Stomach (tissue), 9 donors: Measurements from ENCODE around the gene MTX1. TPM values are rescaled to one million over a fixed set of nuclear protein-coding genes. Genes with fewer than 3 reads are reported as not detected.
A peak's percentile ranks its signal among the peaks of the same experiment; 100 is the strongest.

Experiments used
- DNase-seq, 2 donors: peaks; one replicate each; pipeline versions ENCODE4 v3.0.0 to v3.0.0-alpha.2; 2013 to 2019
- H3K27ac ChIP-seq, 5 donors: fragments of 200-600 bp in 4 of 5; sonication (generic) in 4 of 5; one replicate each; pipeline ENCODE4 v1.5.1; 2013 to 2019; ENCODE audit warnings: mild to moderate bottlenecking in 1 of 5, moderate library complexity in 1 of 5
- H3K27me3 ChIP-seq, 3 donors: fragments of 200-600 bp; sonication (generic); one replicate each; pipeline ENCODE4 v1.5.1; 2017 to 2019; ENCODE audit warnings: mixed run types in 1 of 3
- H3K36me3 ChIP-seq, 4 donors: fragments of 200-600 bp; sonication (generic); 1 replicate in 3 of 4; 2 replicates in 1 of 4; pipeline ENCODE4 v1.5.1; 2016 to 2019
- H3K4me1 ChIP-seq, 4 donors: fragments of 200-600 bp; sonication (generic); one replicate each; pipeline ENCODE4 v1.5.1; 2016 to 2019
- H3K4me3 ChIP-seq, 4 donors: fragments of 200-600 bp; sonication (generic) in 3 of 4; one replicate each; pipeline ENCODE4 v1.5.1; 2016 to 2019; ENCODE audit warnings: mild to moderate bottlenecking in 1 of 4
- H3K9me3 ChIP-seq, 4 donors: fragments of 200-600 bp; sonication (generic); one replicate each; pipeline ENCODE4 v1.5.1; 2016 to 2019
- EP300 ChIP-seq: sonication (generic); formaldehyde crosslinking; IDR thresholded peaks from one replicate; pipeline ENCODE4 v1.6.1; 2017; ENCODE audit warnings: antibody characterized with exemption
- POLR2A ChIP-seq, 4 donors: fragments of 450-650 bp; IDR thresholded peaks; one replicate each; pipeline ENCODE4 v1.6.1; 2016; ENCODE audit warnings: antibody characterized with exemption in 4 of 4, control low read depth in 2 of 4, mild to moderate bottlenecking in 1 of 4, moderate library complexity in 1 of 4
- POLR2AphosphoS5 ChIP-seq, 3 donors: sonication (generic); formaldehyde crosslinking; IDR thresholded peaks; one replicate each; pipeline ENCODE4 v1.6.1; 2016; ENCODE audit warnings: antibody characterized with exemption in 3 of 3
- WGBS, 5 donors: extraction: QIAGEN DNeasy Blood & Tissue Kit in 3 of 5; methylation state at CpG; one replicate each; pipeline versions ENCODE4 v1.1.5 to v1.1.7; 2013 to 2018; 5-methylcytosine and 5-hydroxymethylcytosine counted together
- intact Hi-C: fragments of 100-400 bp; cut with DNase I; formaldehyde crosslinking; loops from one replicate; pipeline ENCODE4 v1.15.1; 2023; ENCODE audit warnings: low total_unique reads
- polyA plus RNA-seq, 3 donors: library from polyadenylated mRNA; stranded (reverse); fragments of 200-250 nt; gene quantifications; one replicate each; pipeline ENCODE4 v1.2.3, GENCODE V29; 2013
- total RNA-seq, 5 donors: library from RNA; depleted of rRNA; stranded (reverse); fragments of >200 nt; gene quantifications; one replicate each; pipeline versions ENCODE4 v1.1.0 to v1.2.3, GENCODE V29; 2014 to 2016
- TF ChIP-seq, protein P1 (sequence below), 7 experiments: fragments of 450-650 bp in 4 of 7; fragments of 200-600 bp in 3 of 7; sonication (generic) in 3 of 7; IDR thresholded peaks; one replicate each; pipeline ENCODE4 v1.5.1; 2016 to 2019; ENCODE audit warnings: antibody characterized with exemption in 7 of 7, control low read depth in 2 of 7, mild to moderate bottlenecking in 1 of 7
- donor health status: healthy with polysubstance abuse.
- donor health status: Bipolar disorder and iron deficiency.
- donor health status: healthy.

Gene MTX1
- total and polyA plus RNA-seq, 8 donors = 1.2 to 71.1 (median 36.9) TPM

GRCh38 chr1:155202731-155203515 is 5.6 kb upstream of the MTX1 start:
- Histone ChIP-seq H3K9me3 (no peaks in the 10 kb centered on the region), H3K4me1 (peaks cover 13 to 22% (median 17%) of the 10 kb centered on the region in 4 donors), H3K27ac (no peak overlapping the region), H3K27me3 (no peaks in the 10 kb centered on the region), H3K36me3 (peaks cover 3 to 36% (median 28%) of the 10 kb centered on the region in 4 donors), H3K4me3 (no peak overlapping the region)
- DNase-seq = no peak
- intact Hi-C loops = no loop called here
- TF ChIP-seq EP300 = no peak
- TF ChIP-seq POLR2AphosphoS5 (IDR thresholded peaks at IDR 0.05) = no peak
- TF ChIP-seq, protein P1, sequence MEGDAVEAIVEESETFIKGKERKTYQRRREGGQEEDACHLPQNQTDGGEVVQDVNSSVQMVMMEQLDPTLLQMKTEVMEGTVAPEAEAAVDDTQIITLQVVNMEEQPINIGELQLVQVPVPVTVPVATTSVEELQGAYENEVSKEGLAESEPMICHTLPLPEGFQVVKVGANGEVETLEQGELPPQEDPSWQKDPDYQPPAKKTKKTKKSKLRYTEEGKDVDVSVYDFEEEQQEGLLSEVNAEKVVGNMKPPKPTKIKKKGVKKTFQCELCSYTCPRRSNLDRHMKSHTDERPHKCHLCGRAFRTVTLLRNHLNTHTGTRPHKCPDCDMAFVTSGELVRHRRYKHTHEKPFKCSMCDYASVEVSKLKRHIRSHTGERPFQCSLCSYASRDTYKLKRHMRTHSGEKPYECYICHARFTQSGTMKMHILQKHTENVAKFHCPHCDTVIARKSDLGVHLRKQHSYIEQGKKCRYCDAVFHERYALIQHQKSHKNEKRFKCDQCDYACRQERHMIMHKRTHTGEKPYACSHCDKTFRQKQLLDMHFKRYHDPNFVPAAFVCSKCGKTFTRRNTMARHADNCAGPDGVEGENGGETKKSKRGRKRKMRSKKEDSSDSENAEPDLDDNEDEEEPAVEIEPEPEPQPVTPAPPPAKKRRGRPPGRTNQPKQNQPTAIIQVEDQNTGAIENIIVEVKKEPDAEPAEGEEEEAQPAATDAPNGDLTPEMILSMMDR (IDR thresholded peaks at IDR 0.05) = no peak
- no peak for TF ChIP-seq POLR2A (IDR thresholded peaks at IDR 0.05)
- 84 to 96% (median 91%) methylated on average over 11 to 19 of the region's 19 CpGs for WGBS, 5 donors

GRCh38 chr1:155205035-155205434 is 3.5 kb upstream of the MTX1 start:
- intact Hi-C loops = no loop called here
- 88 to 93% (median 92%) methylated on average over 12 to 14 of the region's 14 CpGs for WGBS, 5 donors
- Histone ChIP-seq H3K36me3 (peaks cover 0 to 18% (median 14%) of the 10 kb centered on the region in 4 donors), H3K27ac (no peak overlapping the region), H3K4me3 (no peak overlapping the region), H3K27me3 (no peaks in the 10 kb centered on the region), H3K4me1 (peaks cover 26 to 35% (median 34%) of the 10 kb centered on the region in 4 donors), H3K9me3 (no peaks in the 10 kb centered on the region)
- no peak for DNase-seq
- TF ChIP-seq EP300 (no peak), POLR2AphosphoS5 (IDR thresholded peaks at IDR 0.05) (no peak), POLR2A (IDR thresholded peaks at IDR 0.05) (no peak)
- TF ChIP-seq, protein P1 (IDR thresholded peaks at IDR 0.05) = no peak

- no peak for DNase-seq
- Histone ChIP-seq H3K4me1 (peaks cover 26 to 42% (median 36%) of the 10 kb centered on the region in 4 donors), H3K9me3 (no peaks in the 10 kb centered on the region), H3K27ac (peak overlapping the region in 2 of 5 donors; percentile 98 to 99), H3K27me3 (no peaks in the 10 kb centered on the region), H3K4me3 (no peak overlapping the region), H3K36me3 (peaks cover 0 to 11% (median 7%) of the 10 kb centered on the region in 4 donors)
- 63 to 70% (median 68%) methylated on average over 9 of the region's 9 CpGs for WGBS, 5 donors
- intact Hi-C loops = no loop called here
- TF ChIP-seq EP300 = no peak
- TF ChIP-seq, protein P1 (IDR thresholded peaks at IDR 0.05) = no peak
- no peak for TF ChIP-seq POLR2AphosphoS5 (IDR thresholded peaks at IDR 0.05)
- no peak for TF ChIP-seq POLR2A (IDR thresholded peaks at IDR 0.05)
Observed at GRCh38 chr1:155205969-155206593, 2.4 kb upstream of the MTX1 start.

- WGBS, 5 donors = 19 to 27% (median 24%) methylated on average over 13 of the region's 13 CpGs
- Histone ChIP-seq H3K27me3 (no peaks in the 10 kb centered on the region), H3K36me3 (peaks cover 0 to 16% (median 12%) of the 10 kb centered on the region in 4 donors), H3K27ac (peak overlapping the region; percentile 98 to 100 (median 99)), H3K4me1 (peaks cover 26 to 42% (median 36%) of the 10 kb centered on the region in 4 donors), H3K4me3 (peak overlapping the region; percentile 77 to 94 (median 86)), H3K9me3 (no peaks in the 10 kb centered on the region)
- TF ChIP-seq POLR2A (IDR thresholded peaks at IDR 0.05) = no peak
- TF ChIP-seq, protein P1 (IDR thresholded peaks at IDR 0.05) = peak in 5 of 7 experiments; percentile 76 to 95 (median 84)
- peak in 2 of 3 donors; percentile 41 to 54 for TF ChIP-seq POLR2AphosphoS5 (IDR thresholded peaks at IDR 0.05)
- DNase-seq = peak; percentile 92 to 94
- intact Hi-C loops = no loop called here
Observed at GRCh38 chr1:155206891-155207805, 1.3 kb upstream of the MTX1 start.
